ENCODE data around the gene RERE.

The RERE gene

DNA sequence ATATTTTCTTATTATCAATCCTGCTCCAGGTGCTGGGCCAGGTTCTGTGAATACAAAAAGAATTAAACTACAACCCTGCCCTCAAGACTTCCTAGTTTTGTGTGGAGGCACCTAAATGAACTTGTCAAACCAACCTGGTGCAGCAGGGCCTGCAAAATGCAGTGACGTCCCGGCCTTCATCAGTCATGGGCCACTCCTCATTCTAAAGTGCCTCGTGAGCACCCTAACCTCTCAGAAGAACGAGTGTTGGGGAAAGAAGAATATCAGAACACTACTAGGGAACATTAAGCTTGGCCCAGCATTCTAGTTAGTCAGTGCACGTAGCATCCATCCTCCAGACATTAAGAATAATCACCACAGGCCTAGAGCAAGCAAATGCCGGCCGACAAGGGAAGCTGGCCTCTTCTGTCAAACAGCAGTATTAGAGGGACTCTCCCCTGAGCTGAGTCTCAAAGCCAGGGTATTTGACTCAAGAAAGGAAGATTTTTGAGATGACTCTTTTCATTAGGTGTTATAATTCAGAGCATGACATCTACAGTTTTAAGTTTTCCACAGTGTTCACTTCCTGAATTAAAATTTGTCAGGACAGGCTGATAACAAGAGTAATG, 361.6 kb downstream of the RERE start:
- ChIA-PET POLR2A (no interaction called here), CTCF (interaction anchor here (0.6 to 1.1 kb wide), 4 partner anchors 138 to 275 kb away, joined by 3 to 5 read pairs (median 3); no protein-coding TSS in a partner anchor)
- no peaks in the 10 kb centered on the region for H3K9me3 ChIP-seq (ENCODE audit: control insufficient read depth, insufficient read depth, low read depth, low read length)
- H3K4me1 ChIP-seq (ENCODE audit: control insufficient read depth, insufficient read depth, low read length), result peaks cover 16% of the 10 kb centered on the region
- peaks cover 0 to 6% of the 10 kb centered on the region in 2 experiments; a peak in 1 of 3 replicates for H3K36me3 ChIP-seq (ENCODE audit: control insufficient read depth in 2 of 2, insufficient read depth in 1 of 2, low read length in 2 of 2)
- H3K27ac ChIP-seq (ENCODE audit: extremely low read depth, low read depth, low read length), result no peak overlapping the region
- TF ChIP-seq SP7 (tag by site-specific recombination; IDR thresholded peaks at IDR 0.05) (no peak), GLI2 (tag by site-specific recombination; IDR thresholded peaks at IDR 0.05; ENCODE audit: borderline replicate concordance, low read depth) (no peak), ZNF561 (tag by site-specific recombination; IDR thresholded peaks at IDR 0.05; ENCODE audit: borderline replicate concordance) (no peak), ZNF391 (tag by site-specific recombination; IDR thresholded peaks at IDR 0.05; ENCODE audit: borderline replicate concordance, low read depth) (no peak), ZNF23 (tag by site-specific recombination; IDR thresholded peaks at IDR 0.05; ENCODE audit: borderline replicate concordance) (no peak), ZNF600 (tag by site-specific recombination; IDR thresholded peaks at IDR 0.05) (no peak), ZNF398 (tag by site-specific recombination; IDR thresholded peaks at IDR 0.05) (no peak), ZNF544 (tag by site-specific recombination; IDR thresholded peaks at IDR 0.05) (no peak), GLIS1 (tag by site-specific recombination; IDR thresholded peaks at IDR 0.05) (no peak), HIC1 (tag by site-specific recombination; IDR thresholded peaks at IDR 0.05) (no peak), ZNF184 (tag by site-specific recombination; IDR thresholded peaks at IDR 0.05) (no peak)
- TF ChIP-seq, protein P1, sequence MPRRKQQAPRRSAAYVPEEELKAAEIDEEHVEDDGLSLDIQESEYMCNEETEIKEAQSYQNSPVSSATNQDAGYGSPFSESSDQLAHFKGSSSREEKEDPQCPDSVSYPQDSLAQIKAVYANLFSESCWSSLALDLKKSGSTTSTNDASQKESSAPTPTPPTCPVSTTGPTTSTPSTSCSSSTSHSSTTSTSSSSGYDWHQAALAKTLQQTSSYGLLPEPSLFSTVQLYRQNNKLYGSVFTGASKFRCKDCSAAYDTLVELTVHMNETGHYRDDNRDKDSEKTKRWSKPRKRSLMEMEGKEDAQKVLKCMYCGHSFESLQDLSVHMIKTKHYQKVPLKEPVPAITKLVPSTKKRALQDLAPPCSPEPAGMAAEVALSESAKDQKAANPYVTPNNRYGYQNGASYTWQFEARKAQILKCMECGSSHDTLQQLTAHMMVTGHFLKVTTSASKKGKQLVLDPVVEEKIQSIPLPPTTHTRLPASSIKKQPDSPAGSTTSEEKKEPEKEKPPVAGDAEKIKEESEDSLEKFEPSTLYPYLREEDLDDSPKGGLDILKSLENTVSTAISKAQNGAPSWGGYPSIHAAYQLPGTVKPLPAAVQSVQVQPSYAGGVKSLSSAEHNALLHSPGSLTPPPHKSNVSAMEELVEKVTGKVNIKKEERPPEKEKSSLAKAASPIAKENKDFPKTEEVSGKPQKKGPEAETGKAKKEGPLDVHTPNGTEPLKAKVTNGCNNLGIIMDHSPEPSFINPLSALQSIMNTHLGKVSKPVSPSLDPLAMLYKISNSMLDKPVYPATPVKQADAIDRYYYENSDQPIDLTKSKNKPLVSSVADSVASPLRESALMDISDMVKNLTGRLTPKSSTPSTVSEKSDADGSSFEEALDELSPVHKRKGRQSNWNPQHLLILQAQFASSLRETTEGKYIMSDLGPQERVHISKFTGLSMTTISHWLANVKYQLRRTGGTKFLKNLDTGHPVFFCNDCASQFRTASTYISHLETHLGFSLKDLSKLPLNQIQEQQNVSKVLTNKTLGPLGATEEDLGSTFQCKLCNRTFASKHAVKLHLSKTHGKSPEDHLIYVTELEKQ (tag by site-specific recombination; IDR thresholded peaks at IDR 0.05; ENCODE audit: borderline replicate concordance), result no peak
- TF ChIP-seq, protein P2, sequence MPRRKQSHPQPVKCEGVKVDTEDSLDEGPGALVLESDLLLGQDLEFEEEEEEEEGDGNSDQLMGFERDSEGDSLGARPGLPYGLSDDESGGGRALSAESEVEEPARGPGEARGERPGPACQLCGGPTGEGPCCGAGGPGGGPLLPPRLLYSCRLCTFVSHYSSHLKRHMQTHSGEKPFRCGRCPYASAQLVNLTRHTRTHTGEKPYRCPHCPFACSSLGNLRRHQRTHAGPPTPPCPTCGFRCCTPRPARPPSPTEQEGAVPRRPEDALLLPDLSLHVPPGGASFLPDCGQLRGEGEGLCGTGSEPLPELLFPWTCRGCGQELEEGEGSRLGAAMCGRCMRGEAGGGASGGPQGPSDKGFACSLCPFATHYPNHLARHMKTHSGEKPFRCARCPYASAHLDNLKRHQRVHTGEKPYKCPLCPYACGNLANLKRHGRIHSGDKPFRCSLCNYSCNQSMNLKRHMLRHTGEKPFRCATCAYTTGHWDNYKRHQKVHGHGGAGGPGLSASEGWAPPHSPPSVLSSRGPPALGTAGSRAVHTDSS (tag by site-specific recombination; IDR thresholded peaks at IDR 0.05), result no peak
- H3K4me3 ChIP-seq (ENCODE audit: low read depth, low read length), result no peak overlapping the region

DNA sequence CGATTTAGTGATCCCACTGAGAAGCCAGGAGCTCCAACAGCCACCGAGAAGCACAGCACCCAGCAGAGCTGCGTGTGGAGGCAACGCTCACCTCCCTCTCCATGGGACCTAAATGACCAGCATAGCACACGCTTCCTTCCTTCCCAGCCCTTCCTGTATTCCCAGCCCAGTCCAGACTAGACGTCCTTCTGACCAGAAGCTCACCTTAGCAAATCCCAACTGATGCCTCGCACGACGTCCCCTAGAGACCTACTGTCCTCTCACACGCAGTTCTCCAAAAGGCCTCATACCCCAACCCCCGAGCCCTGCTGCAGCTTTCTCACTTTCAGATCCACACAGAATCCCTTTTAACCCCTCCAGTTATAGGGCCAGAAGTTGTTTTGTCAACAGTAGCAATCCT, 367.1 kb downstream of the RERE start:
- POLR2A ChIA-PET, result no interaction called here
- no peak for TF ChIP-seq ZNF629 (tag by site-specific recombination; IDR thresholded peaks at IDR 0.05)
- peak; percentile 73 for TF ChIP-seq ZIC2 (tag by site-specific recombination; IDR thresholded peaks at IDR 0.05)
- peaks cover 0 to 12% of the 10 kb centered on the region in 2 experiments; a peak in 1 of 3 replicates for H3K36me3 ChIP-seq (ENCODE audit: control insufficient read depth in 2 of 2, insufficient read depth in 1 of 2, low read length in 2 of 2)
- H3K27ac ChIP-seq (ENCODE audit: extremely low read depth, low read depth, low read length), result no peak overlapping the region
- CTCF ChIA-PET, result interaction anchor here (0.7 kb wide), 1 partner anchor 239 kb away, joined by 3 read pairs; no protein-coding TSS in a partner anchor
- peaks cover 10% of the 10 kb centered on the region; the same call in 1 of the 2 replicates for H3K4me1 ChIP-seq (ENCODE audit: control insufficient read depth, insufficient read depth, low read length)
- H3K9me3 ChIP-seq (ENCODE audit: control insufficient read depth, insufficient read depth, low read depth, low read length), result no peaks in the 10 kb centered on the region
- H3K4me3 ChIP-seq (ENCODE audit: low read depth, low read length), result no peak overlapping the region

All from HEK293 (cell line).